GM23338 (cell line): Measurements from ENCODE around the gene SARM1.

Experiments used
- EZH2 ChIP-seq: fragments of 200-600 bp; sonication (generic); IDR thresholded peaks from one replicate; pipeline ENCODE4 v1.8.0; 2017; ENCODE audit warnings: antibody characterized with exemption, mild to moderate bottlenecking, low read depth; ENCODE audit not compliant: unreplicated experiment
- EZH2phosphoT487 ChIP-seq: fragments of 200-600 bp; sonication (generic); IDR thresholded peaks from one replicate; pipeline ENCODE4 v1.8.1; 2018; ENCODE audit warnings: antibody characterized with exemption; ENCODE audit not compliant: unreplicated experiment
- POLR2AphosphoS5 ChIP-seq: IDR thresholded peaks from 2 replicates; pipeline ENCODE4 v1.6.1; 2016; ENCODE audit warnings: antibody characterized with exemption, low read depth
- STAT1 ChIP-seq: IDR thresholded peaks from one replicate; pipeline ENCODE4 v1.6.1; 2016; ENCODE audit warnings: antibody characterized with exemption; ENCODE audit not compliant: unreplicated experiment
- ZNF114 ChIP-seq: fragments of 250-450 bp; sonication (Bioruptor Pico); IDR thresholded peaks from 2 replicates; pipeline ENCODE4 v1.5.0; 2020; ENCODE audit warnings: mild to moderate bottlenecking, moderate library complexity
- ZNF462 ChIP-seq: fragments of 250-450 bp; sonication (Bioruptor Pico); IDR thresholded peaks from 2 replicates; pipeline ENCODE4 v1.5.0; 2020; ENCODE audit warnings: mild to moderate bottlenecking, moderate library complexity
- TF ChIP-seq, protein P1 (sequence below), 2 experiments: fragments of 200-600 bp in 1 of 2; sonication (generic) in 1 of 2; conservative IDR thresholded peaks; 2 replicates each; pipeline versions ENCODE4 v1.5.1 to v1.6.1; 2016 to 2017; ENCODE audit warnings: antibody characterized with exemption in 2 of 2, low read depth in 2 of 2, mild to moderate bottlenecking in 2 of 2, moderate library complexity in 1 of 2
- TF ChIP-seq, protein P2 (sequence below): IDR thresholded peaks from one replicate; pipeline ENCODE4 v1.6.1; 2018; ENCODE audit warnings: antibody characterized with exemption; ENCODE audit not compliant: unreplicated experiment
- TF ChIP-seq, protein P3 (sequence below): IDR thresholded peaks from 2 replicates; pipeline ENCODE4 v1.6.1; 2016; ENCODE audit warnings: antibody characterized with exemption

DNA sequence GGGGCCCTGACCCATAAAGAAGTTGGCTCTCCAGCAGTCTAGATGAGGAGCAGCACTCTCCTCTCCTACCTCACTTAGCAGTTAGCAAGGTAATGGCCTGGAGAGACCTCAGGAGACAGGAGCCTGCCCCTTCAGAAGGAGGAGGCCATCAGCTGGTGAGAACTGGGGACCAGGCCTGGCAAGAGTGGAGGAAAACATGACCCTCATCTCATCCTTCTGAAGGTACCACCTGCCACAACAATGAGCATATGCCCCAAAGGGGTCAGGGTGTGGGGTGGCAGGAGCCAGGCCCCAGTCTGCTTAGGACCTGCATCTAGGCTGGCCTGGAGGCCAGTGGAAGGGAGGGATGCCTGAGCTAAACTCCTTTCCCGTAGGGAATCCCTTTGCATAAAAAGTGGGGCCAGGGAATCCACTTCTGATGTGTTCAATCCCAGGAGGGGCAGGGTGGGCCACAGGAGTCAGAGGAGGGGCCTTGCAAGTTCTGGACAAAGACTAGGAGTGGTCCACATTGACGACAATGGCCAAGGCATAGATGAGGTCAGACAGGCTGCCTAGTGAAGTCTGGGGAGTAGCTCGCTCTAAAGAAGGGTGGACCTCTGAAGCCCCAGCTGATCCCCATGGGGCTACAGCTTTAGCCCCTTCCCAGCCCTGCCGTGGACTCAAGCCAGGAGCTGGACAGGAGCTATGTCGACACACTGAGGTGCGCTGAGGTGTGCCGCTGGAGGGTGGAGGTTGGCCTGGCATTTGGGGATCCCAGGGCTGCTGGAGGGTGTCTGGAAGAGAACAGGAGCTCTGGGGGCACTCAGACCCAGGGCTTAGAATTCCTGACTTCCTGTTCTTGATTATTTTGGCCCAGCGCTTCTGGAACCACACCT, 7.5 kb upstream of the SARM1 start:
- TF ChIP-seq, protein P1, sequence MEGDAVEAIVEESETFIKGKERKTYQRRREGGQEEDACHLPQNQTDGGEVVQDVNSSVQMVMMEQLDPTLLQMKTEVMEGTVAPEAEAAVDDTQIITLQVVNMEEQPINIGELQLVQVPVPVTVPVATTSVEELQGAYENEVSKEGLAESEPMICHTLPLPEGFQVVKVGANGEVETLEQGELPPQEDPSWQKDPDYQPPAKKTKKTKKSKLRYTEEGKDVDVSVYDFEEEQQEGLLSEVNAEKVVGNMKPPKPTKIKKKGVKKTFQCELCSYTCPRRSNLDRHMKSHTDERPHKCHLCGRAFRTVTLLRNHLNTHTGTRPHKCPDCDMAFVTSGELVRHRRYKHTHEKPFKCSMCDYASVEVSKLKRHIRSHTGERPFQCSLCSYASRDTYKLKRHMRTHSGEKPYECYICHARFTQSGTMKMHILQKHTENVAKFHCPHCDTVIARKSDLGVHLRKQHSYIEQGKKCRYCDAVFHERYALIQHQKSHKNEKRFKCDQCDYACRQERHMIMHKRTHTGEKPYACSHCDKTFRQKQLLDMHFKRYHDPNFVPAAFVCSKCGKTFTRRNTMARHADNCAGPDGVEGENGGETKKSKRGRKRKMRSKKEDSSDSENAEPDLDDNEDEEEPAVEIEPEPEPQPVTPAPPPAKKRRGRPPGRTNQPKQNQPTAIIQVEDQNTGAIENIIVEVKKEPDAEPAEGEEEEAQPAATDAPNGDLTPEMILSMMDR (conservative IDR thresholded peaks at IDR 0.05; ENCODE audit: low read depth in 2 of 2) = no peak
- TF ChIP-seq, protein P2, sequence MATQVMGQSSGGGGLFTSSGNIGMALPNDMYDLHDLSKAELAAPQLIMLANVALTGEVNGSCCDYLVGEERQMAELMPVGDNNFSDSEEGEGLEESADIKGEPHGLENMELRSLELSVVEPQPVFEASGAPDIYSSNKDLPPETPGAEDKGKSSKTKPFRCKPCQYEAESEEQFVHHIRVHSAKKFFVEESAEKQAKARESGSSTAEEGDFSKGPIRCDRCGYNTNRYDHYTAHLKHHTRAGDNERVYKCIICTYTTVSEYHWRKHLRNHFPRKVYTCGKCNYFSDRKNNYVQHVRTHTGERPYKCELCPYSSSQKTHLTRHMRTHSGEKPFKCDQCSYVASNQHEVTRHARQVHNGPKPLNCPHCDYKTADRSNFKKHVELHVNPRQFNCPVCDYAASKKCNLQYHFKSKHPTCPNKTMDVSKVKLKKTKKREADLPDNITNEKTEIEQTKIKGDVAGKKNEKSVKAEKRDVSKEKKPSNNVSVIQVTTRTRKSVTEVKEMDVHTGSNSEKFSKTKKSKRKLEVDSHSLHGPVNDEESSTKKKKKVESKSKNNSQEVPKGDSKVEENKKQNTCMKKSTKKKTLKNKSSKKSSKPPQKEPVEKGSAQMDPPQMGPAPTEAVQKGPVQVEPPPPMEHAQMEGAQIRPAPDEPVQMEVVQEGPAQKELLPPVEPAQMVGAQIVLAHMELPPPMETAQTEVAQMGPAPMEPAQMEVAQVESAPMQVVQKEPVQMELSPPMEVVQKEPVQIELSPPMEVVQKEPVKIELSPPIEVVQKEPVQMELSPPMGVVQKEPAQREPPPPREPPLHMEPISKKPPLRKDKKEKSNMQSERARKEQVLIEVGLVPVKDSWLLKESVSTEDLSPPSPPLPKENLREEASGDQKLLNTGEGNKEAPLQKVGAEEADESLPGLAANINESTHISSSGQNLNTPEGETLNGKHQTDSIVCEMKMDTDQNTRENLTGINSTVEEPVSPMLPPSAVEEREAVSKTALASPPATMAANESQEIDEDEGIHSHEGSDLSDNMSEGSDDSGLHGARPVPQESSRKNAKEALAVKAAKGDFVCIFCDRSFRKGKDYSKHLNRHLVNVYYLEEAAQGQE = no peak
- TF ChIP-seq POLR2AphosphoS5 (no peak), EZH2 (no peak), ZNF462 (no peak), EZH2phosphoT487 (no peak), STAT1 (no peak), ZNF114 (CRISPR knock-in tag) (no peak)
- TF ChIP-seq, protein P3, sequence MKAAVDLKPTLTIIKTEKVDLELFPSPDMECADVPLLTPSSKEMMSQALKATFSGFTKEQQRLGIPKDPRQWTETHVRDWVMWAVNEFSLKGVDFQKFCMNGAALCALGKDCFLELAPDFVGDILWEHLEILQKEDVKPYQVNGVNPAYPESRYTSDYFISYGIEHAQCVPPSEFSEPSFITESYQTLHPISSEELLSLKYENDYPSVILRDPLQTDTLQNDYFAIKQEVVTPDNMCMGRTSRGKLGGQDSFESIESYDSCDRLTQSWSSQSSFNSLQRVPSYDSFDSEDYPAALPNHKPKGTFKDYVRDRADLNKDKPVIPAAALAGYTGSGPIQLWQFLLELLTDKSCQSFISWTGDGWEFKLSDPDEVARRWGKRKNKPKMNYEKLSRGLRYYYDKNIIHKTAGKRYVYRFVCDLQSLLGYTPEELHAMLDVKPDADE = no peak
